GM12878 (cell line): Measurements from ENCODE around the gene ATG5. TPM values are rescaled to one million over a fixed set of nuclear protein-coding genes. Genes with fewer than 3 reads are reported as not detected.

Experiments used
- ASH2L ChIP-seq: fragments of 300-600, 200-600 bp; sonication (generic); IDR thresholded peaks from 2 replicates; pipeline ENCODE4 v1.6.1; 2017; ENCODE audit warnings: low read depth, mild to moderate bottlenecking, borderline replicate concordance
- ATF3 ChIP-seq: IDR thresholded peaks from 2 replicates; pipeline ENCODE4 v1.6.1; 2011; ENCODE audit warnings: low read depth, mild to moderate bottlenecking, low read length, moderate library complexity, borderline replicate concordance; ENCODE audit errors: extremely low read depth
- CHD2 ChIP-seq: IDR thresholded peaks from 2 replicates; pipeline ENCODE4 v1.6.1; 2011; ENCODE audit warnings: low read depth, low read length, improper control_type of control experiment, borderline replicate concordance
- CREB1 ChIP-seq: IDR thresholded peaks from 2 replicates; pipeline ENCODE4 v1.6.1; 2012; ENCODE audit warnings: low read depth, mild to moderate bottlenecking, inconsistent platforms
- CTCF ChIP-seq, 3 experiments: IDR thresholded peaks in 2 of 3; conservative IDR thresholded peaks in 1 of 3; 2 replicates each; pipeline ENCODE4 v1.5.1; 2011; ENCODE audit warnings: low read depth in 3 of 3, low read length in 3 of 3, mild to moderate bottlenecking in 3 of 3, control low read depth in 2 of 3, moderate library complexity in 2 of 3, inconsistent platforms in 1 of 3, mixed read lengths in 1 of 3; ENCODE audit not compliant: control insufficient read depth in 2 of 3, insufficient read depth in 1 of 3; ENCODE audit errors: extremely low read depth in 1 of 3
- DPF2 ChIP-seq: fragments of 450-650 bp; IDR thresholded peaks from 2 replicates; pipeline ENCODE4 v1.6.1; 2017; ENCODE audit warnings: mild to moderate bottlenecking
- ELK1 ChIP-seq: IDR thresholded peaks from 2 replicates; pipeline ENCODE4 v1.6.1; 2012; ENCODE audit warnings: low read depth, low read length, improper control_type of control experiment
- EP300 ChIP-seq, 2 experiments: fragments of 150-350 bp in 1 of 2; IDR thresholded peaks; 2 replicates each; pipeline ENCODE4 v1.6.1; 2011 to 2012; ENCODE audit warnings: low read depth in 2 of 2, low read length in 2 of 2, borderline replicate concordance in 1 of 2, improper control_type of control experiment in 1 of 2, inconsistent platforms in 1 of 2; ENCODE audit not compliant: control insufficient read depth in 1 of 2
- EZH2 ChIP-seq: IDR thresholded peaks from 2 replicates; pipeline ENCODE4 v1.6.1; 2012; ENCODE audit warnings: low read depth, mild to moderate bottlenecking, control low read depth, inconsistent platforms, low read length, borderline replicate concordance; ENCODE audit not compliant: control insufficient read depth
- FOXK2 ChIP-seq: fragments of 450-650 bp; IDR thresholded peaks from 2 replicates; pipeline ENCODE4 v1.6.1; 2017; ENCODE audit warnings: mild to moderate bottlenecking, moderate library complexity
- IKZF2 ChIP-seq, 2 experiments: fragments of 450-650 bp; IDR thresholded peaks; 2 replicates each; pipeline ENCODE4 v1.6.1; 2017; ENCODE audit warnings: mild to moderate bottlenecking in 2 of 2, moderate library complexity in 2 of 2
- JUNB ChIP-seq: IDR thresholded peaks from 2 replicates; pipeline ENCODE4 v1.6.1; 2016; ENCODE audit warnings: antibody characterized with exemption, mild to moderate bottlenecking
- JUND ChIP-seq: IDR thresholded peaks from 2 replicates; pipeline ENCODE4 v1.6.1; 2012; ENCODE audit warnings: low read depth, mild to moderate bottlenecking, low read length, improper control_type of control experiment, moderate library complexity
- KDM1A ChIP-seq: fragments of 200-600 bp; sonication (generic); IDR thresholded peaks from 2 replicates; pipeline ENCODE4 v1.6.1; 2016; ENCODE audit warnings: borderline replicate concordance
- MTA2 ChIP-seq: fragments of 450-650 bp; IDR thresholded peaks from 2 replicates; pipeline ENCODE4 v1.6.1; 2016; ENCODE audit warnings: low read depth, mild to moderate bottlenecking, moderate library complexity
- MTA3 ChIP-seq: IDR thresholded peaks from 2 replicates; pipeline ENCODE4 v1.6.1; 2012; ENCODE audit warnings: low read length, inconsistent platforms, borderline replicate concordance
- MYB ChIP-seq: fragments of 150-350 bp; IDR thresholded peaks from 2 replicates; pipeline ENCODE4 v1.6.1; 2014; ENCODE audit warnings: mild to moderate bottlenecking, low read depth, low read length, borderline replicate concordance
- NFYA ChIP-seq: IDR thresholded peaks from 2 replicates; pipeline ENCODE4 v1.6.1; 2011; ENCODE audit warnings: low read depth, mild to moderate bottlenecking, low read length, improper control_type of control experiment, borderline replicate concordance
- PBX3 ChIP-seq: IDR thresholded peaks from 2 replicates; pipeline ENCODE4 v1.6.1; 2011; ENCODE audit warnings: mild to moderate bottlenecking, low read depth, low read length, moderate library complexity; ENCODE audit not compliant: insufficient replicate concordance
- POLR2A ChIP-seq: IDR thresholded peaks from 2 replicates; pipeline ENCODE4 v1.6.1; 2011; ENCODE audit warnings: low read depth, mild to moderate bottlenecking, low read length
- POLR2AphosphoS2 ChIP-seq: IDR thresholded peaks from 2 replicates; pipeline ENCODE4 v1.6.1; 2011; ENCODE audit warnings: low read depth, mild to moderate bottlenecking, low read length, improper control_type of control experiment, moderate library complexity
- RELA ChIP-seq: fragments of 450-650 bp; IDR thresholded peaks from 2 replicates; pipeline ENCODE4 v1.8.0; 2014; ENCODE audit warnings: borderline replicate concordance; ENCODE audit not compliant: partially characterized antibody
- SMAD5 ChIP-seq: IDR thresholded peaks from 2 replicates; pipeline ENCODE4 v1.6.1; 2016; ENCODE audit warnings: antibody characterized with exemption, low read depth
- SRF ChIP-seq, 2 experiments: IDR thresholded peaks; 2 replicates each; pipeline ENCODE4 v1.6.1; 2011; ENCODE audit warnings: low read depth in 2 of 2, low read length in 2 of 2, mild to moderate bottlenecking in 1 of 2, moderate library complexity in 1 of 2
- ZBED1 ChIP-seq: IDR thresholded peaks from 2 replicates; pipeline ENCODE4 v1.6.1; 2016; ENCODE audit warnings: borderline replicate concordance
- ZSCAN29 ChIP-seq: fragments of 450-650 bp; IDR thresholded peaks from 2 replicates; pipeline ENCODE4 v1.6.1; 2017; ENCODE audit warnings: mild to moderate bottlenecking, moderate library complexity
- polyA plus RNA-seq, 11 experiments: library from polyadenylated mRNA; depleted of rRNA in 4 of 11; unstranded in 6 of 11; stranded (reverse) in 5 of 11; fragments of >200 nt; fragmentation: Nextera tagmentation in 4 of 11; fragmentation: Illumina TruSeq in 1 of 11; extraction: Ambion mirVana in 4 of 11; extraction: Trizol in 1 of 11; gene quantifications; 1 replicate in 1 of 11; 2 replicates in 10 of 11; pipeline versions ENCODE4 v1.2.1 to v1.2.3, GENCODE V29; 2011 to 2016; ENCODE audit warnings: inconsistent platforms in 2 of 11, missing spikeins in 2 of 11, low read depth in 1 of 11
- total RNA-seq, 4 experiments: library from RNA; depleted of rRNA in 3 of 4; stranded (reverse); fragments of >200 nt in 3 of 4; fragmentation: Illumina TruSeq in 1 of 4; extraction: Trizol in 1 of 4; gene quantifications; 2 replicates each; pipeline versions ENCODE4 v1.2.1 to v1.2.3, GENCODE V29; 2013 to 2021

Gene ATG5
- total and polyA plus RNA-seq, 10 of the 15 experiments (the other 5 are each of a cell fraction or from before 2014, with no cell fraction given): 12.9 to 51.8 (median 23.9) TPM

DNA sequence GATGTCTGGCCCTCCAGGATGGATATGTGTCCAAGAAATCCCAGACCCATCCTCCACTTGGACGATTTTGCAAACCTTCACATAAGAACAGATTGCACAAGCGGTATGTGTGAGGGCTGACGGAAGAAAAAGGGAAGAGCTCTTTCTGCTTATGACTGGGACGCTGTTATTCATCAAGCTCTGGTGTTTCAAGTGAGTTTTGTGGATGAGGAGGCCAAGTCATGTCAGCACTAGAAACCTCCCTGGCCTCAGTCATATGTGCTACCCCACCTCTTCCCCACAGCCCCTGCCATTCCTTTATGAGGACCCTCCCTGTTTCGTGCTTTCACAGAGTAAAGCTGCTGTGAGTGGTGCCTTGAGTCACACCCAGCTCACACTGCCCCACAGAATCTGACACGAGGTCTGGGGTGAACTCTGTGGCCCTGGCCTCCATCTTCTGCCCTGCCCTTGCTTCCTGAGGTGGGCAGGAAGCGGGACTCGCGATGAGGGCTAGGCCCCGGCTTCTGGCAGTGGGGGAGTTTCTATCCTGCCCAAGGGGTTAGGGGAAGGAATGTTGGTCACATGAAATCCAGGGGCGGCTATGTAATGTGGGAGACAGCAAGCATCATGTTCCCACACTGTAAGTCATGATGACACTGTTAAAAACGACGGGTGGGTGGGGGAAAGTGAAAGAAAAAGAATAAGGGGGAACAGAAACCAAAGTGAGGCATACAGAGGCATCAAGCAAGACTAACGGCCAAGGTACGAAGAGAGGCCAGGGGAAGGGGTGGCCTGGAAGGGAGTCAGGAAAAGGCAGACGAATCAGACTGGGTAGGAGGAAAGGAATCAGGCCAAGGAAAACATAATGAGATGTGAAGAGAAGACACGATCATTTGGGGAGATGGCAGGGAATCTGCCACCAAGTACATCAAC lies 161.3 kb downstream of the ATG5 start (continued):
- TF ChIP-seq ZSCAN29 (no peak; the same call in 1 of the 2 replicates), IKZF2 (IDR thresholded peaks at IDR 0.05) (peak; percentile 88 to 96), SRF (IDR thresholded peaks at IDR 0.05; ENCODE audit: low read depth in 2 of 2, low read length in 2 of 2) (peak in 1 of 2 experiments; percentile 71; a peak in 1 of 4 replicates), ZBED1 (peak; percentile 46; the same call in 1 of the 2 replicates), CREB1 (peak; percentile 62), DPF2 (peak; percentile 96), MTA2 (peak; percentile 77), RELA (no peak), EP300 (IDR thresholded peaks at IDR 0.05; ENCODE audit: borderline replicate concordance in 1 of 2, control insufficient read depth in 1 of 2, low read depth in 2 of 2, low read length in 2 of 2) (peak; percentile 82 to 91; a peak in 3 of 4 replicates), EZH2 (no peak), JUND (peak; percentile 79; the same call in 1 of the 2 replicates), ATF3 (no peak), FOXK2 (no peak), MTA3 (peak; percentile 64; the same call in 1 of the 2 replicates), ELK1 (no peak; the same call in 1 of the 2 replicates), CTCF (IDR thresholded peaks at IDR 0.05 in 2 of 3, conservative IDR thresholded peaks at IDR 0.05 in 1 of 3; ENCODE audit: control insufficient read depth in 2 of 3, extremely low read depth in 1 of 3, insufficient read depth in 1 of 3, low read depth in 3 of 3, low read length in 3 of 3) (no peak), CHD2 (peak; percentile 22; the same call in 1 of the 2 replicates), POLR2A (peak; percentile 75; the same call in 1 of the 2 replicates), ASH2L (no peak; the same call in 1 of the 2 replicates), SMAD5 (peak; percentile 5), NFYA (no peak), JUNB (peak; percentile 97), POLR2AphosphoS2 (no peak), KDM1A (no peak), PBX3 (no peak), MYB (peak; percentile 59; the same call in 1 of the 2 replicates)
